BLaER1 treated with 17β-estradiol and CSF1 and Interleukin-3, amounts not matched to agents 10 nM and 100 nM (cell line): Measurements from ENCODE around the gene XYLT2.

Source experiments
- H3K27ac ChIP-seq, 11 experiments: shearing (Covaris generic); formaldehyde crosslinking; 2 replicates each; pipeline ENCODE4 v1.8.1; 2022
- H3K27me3 ChIP-seq, 11 experiments: shearing (Covaris generic); formaldehyde crosslinking; 2 replicates each; pipeline ENCODE4 v1.8.1; 2022
- H3K36me3 ChIP-seq, 11 experiments: shearing (Covaris generic); formaldehyde crosslinking; 2 replicates each; pipeline ENCODE4 v1.8.1; 2022
- H3K4me1 ChIP-seq, 10 experiments: shearing (Covaris generic); formaldehyde crosslinking; 2 replicates each; pipeline ENCODE4 v1.8.1; 2022
- H3K4me2 ChIP-seq, 11 experiments: shearing (Covaris generic); formaldehyde crosslinking; 2 replicates each; pipeline ENCODE4 v1.8.1; 2022
- H3K4me3 ChIP-seq, 10 experiments: shearing (Covaris generic); formaldehyde crosslinking; 2 replicates each; pipeline ENCODE4 v1.8.1; 2022
- H3K9ac ChIP-seq, 11 experiments: shearing (Covaris generic); formaldehyde crosslinking; 2 replicates each; pipeline ENCODE4 v1.8.1; 2022
- H3K9me3 ChIP-seq, 11 experiments: shearing (Covaris generic); formaldehyde crosslinking; replicated peaks in 1 of 11; 2 replicates each; pipeline ENCODE4 v1.8.1; 2022
- H4K20me1 ChIP-seq, 11 experiments: shearing (Covaris generic); formaldehyde crosslinking; 2 replicates each; pipeline ENCODE4 v1.8.1; 2022
- Cebpa-rat ChIP-seq, 11 experiments: shearing (Covaris generic); IDR thresholded peaks; 2 replicates each; pipeline ENCODE4 v1.8.1; 2022

The XYLT2 gene

GRCh38 chr17:50344731-50345365, 1.1 kb upstream of the XYLT2 start:
- Histone ChIP-seq H3K4me2 (peak overlapping the region; percentile 91 to 99 (median 98)), H3K4me1 (peaks cover 33 to 48% (median 42%) of the 10 kb centered on the region in 10 experiments), H3K27ac (peak overlapping the region in 9 of 11 experiments; percentile 27 to 92 (median 88); a peak in 10 of 22 replicates), H3K4me3 (peak overlapping the region; percentile 82 to 98 (median 92); a peak in 19 of 20 replicates), H4K20me1 (peaks cover 11 to 31% (median 27%) of the 10 kb centered on the region in 11 experiments; a peak in 19 of 22 replicates), H3K9me3 (peaks cover 8 to 16% (median 12%) of the 10 kb centered on the region in 11 experiments; a peak in 17 of 22 replicates), H3K9ac (peak overlapping the region in 7 of 11 experiments; percentile 89 to 96 (median 93); a peak in 11 of 22 replicates), H3K27me3 (no peaks in the 10 kb centered on the region), H3K36me3 (peaks cover 0 to 7% (median 0%) of the 10 kb centered on the region in 11 experiments; a peak in 2 of 22 replicates)
- TF ChIP-seq Cebpa-rat (IDR thresholded peaks at IDR 0.05), result no peak

- Histone ChIP-seq H3K9ac (peak overlapping the region; percentile 87 to 96 (median 92)), H3K4me1 (peaks cover 33 to 48% (median 42%) of the 10 kb centered on the region in 10 experiments), H3K4me2 (peak overlapping the region; percentile 91 to 100 (median 98)), H4K20me1 (peaks cover 20 to 44% (median 37%) of the 10 kb centered on the region in 11 experiments; a peak in 20 of 22 replicates), H3K4me3 (peak overlapping the region; percentile 82 to 98 (median 92)), H3K27me3 (no peaks in the 10 kb centered on the region), H3K27ac (peak overlapping the region; percentile 68 to 92 (median 88)), H3K9me3 (peaks cover 7 to 9% (median 8%) of the 10 kb centered on the region in 11 experiments; a peak in 17 of 22 replicates), H3K36me3 (peaks cover 0 to 10% (median 0%) of the 10 kb centered on the region in 11 experiments; a peak in 3 of 22 replicates)
- no peak for TF ChIP-seq Cebpa-rat (IDR thresholded peaks at IDR 0.05)
Measured at GRCh38 chr17:50346313-50347116, 589 bp downstream of the XYLT2 start.

- no peak for TF ChIP-seq Cebpa-rat (IDR thresholded peaks at IDR 0.05)
Measured at GRCh38 chr17:50347117-50347893, 1.4 kb downstream of the XYLT2 start.

GRCh38 chr17:50347894-50348291, 2.0 kb downstream of the XYLT2 start:
- H3K9ac ChIP-seq, result peak overlapping the region in 2 of 11 experiments; percentile 4 to 95; a peak in 3 of 22 replicates
- H3K36me3 ChIP-seq, result peaks cover 0 to 22% (median 13%) of the 10 kb centered on the region in 11 experiments; a peak in 16 of 22 replicates
- no peak overlapping the region for H3K27ac ChIP-seq
- H3K27me3 ChIP-seq, result no peaks in the 10 kb centered on the region
- H3K4me2 ChIP-seq, result peak overlapping the region; percentile 91 to 100 (median 98)
- H3K4me3 ChIP-seq, result peak overlapping the region in 1 of 10 experiments; percentile 88; a peak in 1 of 20 replicates
- H3K4me1 ChIP-seq, result peaks cover 33 to 48% (median 42%) of the 10 kb centered on the region in 10 experiments
- H4K20me1 ChIP-seq, result peaks cover 29 to 57% (median 51%) of the 10 kb centered on the region in 11 experiments; a peak in 20 of 22 replicates
- no peak for TF ChIP-seq Cebpa-rat (IDR thresholded peaks at IDR 0.05)
- no peaks in the 10 kb centered on the region for H3K9me3 ChIP-seq

More at GRCh38 chr17:50347117-50347893, 1.4 kb downstream of the XYLT2 start:
- Histone ChIP-seq H4K20me1 (peaks cover 25 to 52% (median 45%) of the 10 kb centered on the region in 11 experiments; a peak in 20 of 22 replicates), H3K9ac (peak overlapping the region; percentile 87 to 96 (median 92)), H3K4me1 (peaks cover 33 to 48% (median 42%) of the 10 kb centered on the region in 10 experiments), H3K36me3 (peaks cover 0 to 17% (median 7%) of the 10 kb centered on the region in 11 experiments; a peak in 15 of 22 replicates), H3K27me3 (no peaks in the 10 kb centered on the region), H3K4me2 (peak overlapping the region; percentile 91 to 100 (median 98)), H3K9me3 (peaks cover 0 to 1% (median 0%) of the 10 kb centered on the region in 11 experiments; a peak in 7 of 22 replicates), H3K27ac (peak overlapping the region; percentile 68 to 92 (median 88); a peak in 21 of 22 replicates), H3K4me3 (peak overlapping the region; percentile 82 to 98 (median 92))

GRCh38 chr17:50348522-50349242, 2.8 kb downstream of the XYLT2 start:
- H3K9ac ChIP-seq, result peak overlapping the region in 4 of 11 experiments; percentile 4 to 15 (median 12); a peak in 3 of 22 replicates
- no peaks in the 10 kb centered on the region for H3K27me3 ChIP-seq
- H3K4me1 ChIP-seq, result peaks cover 33 to 48% (median 42%) of the 10 kb centered on the region in 10 experiments
- TF ChIP-seq Cebpa-rat (IDR thresholded peaks at IDR 0.05), result no peak
- peak overlapping the region in 1 of 11 experiments; percentile 14; a peak in 1 of 22 replicates for H3K27ac ChIP-seq
- peaks cover 29 to 65% (median 58%) of the 10 kb centered on the region in 11 experiments; a peak in 20 of 22 replicates for H4K20me1 ChIP-seq
- peaks cover 1 to 30% (median 19%) of the 10 kb centered on the region in 11 experiments; a peak in 21 of 22 replicates for H3K36me3 ChIP-seq
- peak overlapping the region in 9 of 11 experiments; percentile 2 to 100 (median 96); a peak in 13 of 22 replicates for H3K4me2 ChIP-seq
- H3K9me3 ChIP-seq, result no peaks in the 10 kb centered on the region
- no peak overlapping the region for H3K4me3 ChIP-seq

- H3K4me2 ChIP-seq, result peak overlapping the region in 2 of 11 experiments; percentile 91 to 96; a peak in 5 of 22 replicates
- H3K36me3 ChIP-seq, result peaks cover 7 to 36% (median 25%) of the 10 kb centered on the region in 11 experiments; a peak in 21 of 22 replicates
- H3K27ac ChIP-seq, result no peak overlapping the region
- 0 out of 22 replicates have a peak overlapping the region, but pooled peaks of 2 of the 11 experiments have one; percentile 10 to 15 for H3K9ac ChIP-seq
- H3K4me1 ChIP-seq, result peaks cover 31 to 44% (median 39%) of the 10 kb centered on the region in 10 experiments
- no peak for TF ChIP-seq Cebpa-rat (IDR thresholded peaks at IDR 0.05)
- H3K9me3 ChIP-seq, result no peaks in the 10 kb centered on the region
- no peak overlapping the region for H3K4me3 ChIP-seq
- no peaks in the 10 kb centered on the region for H3K27me3 ChIP-seq
- H4K20me1 ChIP-seq, result peaks cover 34 to 71% (median 59%) of the 10 kb centered on the region in 11 experiments; a peak in 20 of 22 replicates
Measured at GRCh38 chr17:50349243-50349600, 3.3 kb downstream of the XYLT2 start.

- Histone ChIP-seq H3K4me1 (peaks cover 19 to 31% (median 24%) of the 10 kb centered on the region in 10 experiments), H3K27me3 (no peaks in the 10 kb centered on the region), H4K20me1 (peaks cover 37 to 86% (median 67%) of the 10 kb centered on the region in 11 experiments; a peak in 20 of 22 replicates), H3K9me3 (no peaks in the 10 kb centered on the region), H3K36me3 (peaks cover 22 to 51% (median 40%) of the 10 kb centered on the region in 11 experiments), H3K9ac (no peak overlapping the region), H3K4me2 (no peak overlapping the region), H3K4me3 (no peak overlapping the region), H3K27ac (no peak overlapping the region)
- TF ChIP-seq Cebpa-rat (IDR thresholded peaks at IDR 0.05), result no peak
Measured at GRCh38 chr17:50350733-50351132, 4.8 kb downstream of the XYLT2 start.
